OCI-LY7 (cell line): Measurements from ENCODE around the gene IRF1. TPM values are rescaled to one million over a fixed set of nuclear protein-coding genes. Genes with fewer than 3 reads are reported as not detected.
"Not testable (repeated sequence)": the region's sequence is repeated elsewhere in the genome, so short reads cannot be mapped to it uniquely, and the experiment has no call there.

Experiments used
- BruUV-seq: library from RNA; stranded (reverse); fragments of 400-500 nt; replicated peaks from 2 replicates; lab custom pipeline; 2021; lab: Mats Ljungman, UMichigan
- CTCF ChIA-PET: fragments of 300-600 bp; sonication (Branson Sonifier 250); formaldehyde crosslinking; loops from one replicate; lab custom pipeline; 2022; ENCODE audit warnings: antibody characterized with exemption; ENCODE audit not compliant: unreplicated experiment; lab: Charles Lee
- POLR2A ChIA-PET: fragments of 300-600 bp; sonication (Branson Sonifier 250); formaldehyde crosslinking; loops from one replicate; lab custom pipeline; 2022; ENCODE audit warnings: antibody characterized with exemption; lab: Charles Lee
- DNase-seq: peaks from one replicate; pipeline ENCODE4 v3.0.0-alpha.2; 2015; ENCODE audit warnings: low spot score
- H2AFZ ChIP-seq: fragments of 200-600 bp; sonication (generic), shearing (Covaris generic); 2 replicates; pipeline ENCODE4 v1.6.1; 2014; ENCODE audit warnings: mild to moderate bottlenecking, antibody characterized with exemption, low read length, moderate library complexity
- H3K27ac ChIP-seq: fragments of 200-600 bp; sonication (generic); 2 replicates; pipeline ENCODE4 v1.5.1; 2014; ENCODE audit warnings: mixed run types, low read depth, mild to moderate bottlenecking, moderate library complexity, low read length, inconsistent platforms; ENCODE audit not compliant: poor library complexity, severe bottlenecking
- H3K36me3 ChIP-seq: fragments of 200-600 bp; sonication (generic); 2 replicates; pipeline ENCODE4 v1.6.1; 2014; ENCODE audit warnings: mild to moderate bottlenecking, antibody characterized with exemption, low read length, moderate library complexity, mixed read lengths; ENCODE audit not compliant: insufficient read depth
- H3K4me1 ChIP-seq: fragments of 200-600 bp; sonication (generic); 2 replicates; pipeline ENCODE4 v1.5.1; 2014; ENCODE audit warnings: mild to moderate bottlenecking, low read length; ENCODE audit not compliant: insufficient read depth, poor library complexity, severe bottlenecking
- H3K4me2 ChIP-seq: fragments of 200-600 bp; sonication (generic); 2 replicates; pipeline ENCODE4 v1.6.1; 2014; ENCODE audit warnings: mild to moderate bottlenecking, low read length
- H3K4me3 ChIP-seq: fragments of 200-600 bp; sonication (generic); 2 replicates; pipeline ENCODE4 v1.5.1; 2014; ENCODE audit warnings: mild to moderate bottlenecking, low read depth, low read length; ENCODE audit not compliant: poor library complexity, severe bottlenecking
- H3K79me2 ChIP-seq: fragments of 200-600 bp; sonication (generic); 2 replicates; pipeline ENCODE4 v1.6.1; 2016; ENCODE audit warnings: low read depth, mild to moderate bottlenecking, low read length, moderate library complexity, mixed read lengths; ENCODE audit not compliant: insufficient read depth
- H3K9me2 ChIP-seq: fragments of 200-600 bp; sonication (generic); 2 replicates; pipeline ENCODE4 v1.6.1; 2016; ENCODE audit warnings: mild to moderate bottlenecking, low read length, mixed read lengths; ENCODE audit not compliant: insufficient read depth
- H3K9me3 ChIP-seq: fragments of 200-600 bp; sonication (generic); 2 replicates; pipeline ENCODE4 v1.6.1; 2014; ENCODE audit warnings: mild to moderate bottlenecking, mixed run types, low read length, mixed read lengths
- H4K20me1 ChIP-seq: fragments of 200-600 bp; sonication (generic); 2 replicates; pipeline ENCODE4 v1.6.1; 2014; ENCODE audit warnings: mild to moderate bottlenecking, antibody characterized with exemption, low read length, moderate library complexity, mixed read lengths; ENCODE audit not compliant: insufficient read depth
- EZH2phosphoT487 ChIP-seq: fragments of 200-600 bp; sonication (generic); IDR thresholded peaks from 2 replicates; pipeline ENCODE4 v1.6.1; 2018; ENCODE audit warnings: low read depth, borderline replicate concordance, mild to moderate bottlenecking, mixed run types, antibody characterized with exemption, low read length, moderate library complexity, mixed read lengths
- intact Hi-C: fragments of 100-400 bp; cut with micrococcal nuclease; formaldehyde crosslinking; loops from one replicate; pipeline ENCODE4 v1.10.0; 2022; ENCODE audit not compliant: unreplicated experiment
- total RNA-seq, 2 experiments: library from RNA; depleted of rRNA in 1 of 2; stranded (reverse); fragments of >200 nt in 1 of 2; shearing (Covaris generic) in 1 of 2; gene quantifications; 2 replicates each; pipeline ENCODE4 v1.2.3, GENCODE V29; 2014 to 2022
- TF ChIP-seq, protein P1 (sequence below): fragments of 200-600 bp; sonication (generic); conservative IDR thresholded peaks from 2 replicates; pipeline ENCODE4 v1.5.1; 2014; ENCODE audit warnings: mild to moderate bottlenecking, antibody characterized with exemption, low read length, moderate library complexity, mixed read lengths

Gene IRF1
- total RNA-seq, 2 experiments from 2014 or later: 24.8 to 39.4 TPM

DNA sequence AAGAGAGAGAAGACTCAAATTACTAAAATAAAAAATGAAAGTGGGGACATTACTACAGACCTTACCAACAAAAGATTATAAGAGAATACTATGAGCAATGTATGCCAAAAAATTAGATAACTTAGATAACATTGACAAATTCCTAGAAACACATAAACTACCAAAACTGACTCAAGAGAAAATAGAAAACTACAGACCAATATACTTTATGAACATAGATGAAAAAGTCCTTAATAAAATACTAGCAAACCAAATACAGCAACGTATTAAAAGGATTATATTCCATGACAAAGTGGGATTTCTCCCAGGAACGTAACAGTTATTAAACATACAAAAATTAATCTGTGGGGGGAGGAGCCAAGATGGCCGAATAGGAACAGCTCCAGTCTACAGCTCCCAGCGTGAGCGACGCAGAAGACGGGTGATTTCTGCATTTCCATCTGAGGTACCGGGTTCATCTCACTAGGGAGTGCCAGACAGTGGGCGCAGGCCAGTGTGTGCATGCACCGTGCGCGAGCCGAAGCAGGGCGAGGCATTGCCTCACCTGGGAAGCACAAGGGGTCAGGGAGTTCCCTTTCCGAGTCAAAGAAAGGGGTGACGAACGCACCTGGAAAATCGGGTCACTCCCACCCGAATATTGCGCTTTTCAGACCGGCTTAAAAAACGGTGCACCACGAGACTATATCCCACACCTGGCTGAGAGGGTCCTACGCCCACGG is 23.2 kb upstream of the IRF1 start:
- BruUV-seq, H4K20me1 ChIP-seq, CTCF ChIA-PET, H3K79me2 ChIP-seq, H2AFZ ChIP-seq, H3K4me1 ChIP-seq, H3K4me3 ChIP-seq, H3K9me3 ChIP-seq, H3K27ac ChIP-seq, DNase-seq, H3K4me2 ChIP-seq, POLR2A ChIA-PET, intact Hi-C loops, H3K9me2 ChIP-seq, H3K36me3 ChIP-seq: not testable (repeated sequence)

DNA sequence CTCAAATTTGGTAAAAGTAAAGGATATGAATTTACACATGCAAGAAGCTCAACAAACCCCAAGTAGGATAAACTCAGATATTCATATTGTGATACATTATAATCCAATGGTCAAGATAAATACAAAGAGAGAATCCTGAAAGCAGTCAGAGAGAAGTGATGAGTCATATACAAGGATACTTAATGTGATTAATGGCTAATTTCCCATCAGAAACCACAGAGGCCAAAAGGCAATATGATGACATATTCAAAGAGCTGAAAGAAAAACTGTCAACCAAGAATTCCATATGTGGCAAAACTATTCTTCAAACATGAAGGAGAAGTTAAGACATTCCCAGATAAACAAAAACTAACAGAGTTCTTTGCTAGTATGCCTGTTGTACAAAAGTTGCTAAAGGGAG is 19.5 kb upstream of the IRF1 start:
- 0 out of 2 replicates have a peak, but pooled peaks cover 4% of the 10 kb centered on the region for H3K9me3 ChIP-seq
- intact Hi-C loops: no loop called here
- ChIA-PET CTCF (interaction anchor here (0.5 to 1.2 kb wide), 3 partner anchors 9 to 454 kb away, joined by 3 to 4 read pairs (median 3); partner anchors contain the start of gene AFF4), POLR2A (interaction anchor here (0.5 to 1.5 kb wide), 5 partner anchors 12 to 1719 kb away, joined by 4 to 5 read pairs (median 4); no protein-coding TSS in a partner anchor)
- H3K36me3 ChIP-seq: no peaks in the 10 kb centered on the region
- H3K9me2 ChIP-seq: no peaks in the 10 kb centered on the region
- H2AFZ ChIP-seq: no peak overlapping the region
- DNase-seq: no peak
- no peaks in the 10 kb centered on the region for H4K20me1 ChIP-seq
- no peaks in the 10 kb centered on the region for H3K79me2 ChIP-seq
- H3K27ac ChIP-seq: no peak overlapping the region
- H3K4me2 ChIP-seq: no peak overlapping the region
- H3K4me1 ChIP-seq: no peaks in the 10 kb centered on the region
- BruUV-seq: no TSS peak
- H3K4me3 ChIP-seq: no peak overlapping the region
- TF ChIP-seq, protein P1, sequence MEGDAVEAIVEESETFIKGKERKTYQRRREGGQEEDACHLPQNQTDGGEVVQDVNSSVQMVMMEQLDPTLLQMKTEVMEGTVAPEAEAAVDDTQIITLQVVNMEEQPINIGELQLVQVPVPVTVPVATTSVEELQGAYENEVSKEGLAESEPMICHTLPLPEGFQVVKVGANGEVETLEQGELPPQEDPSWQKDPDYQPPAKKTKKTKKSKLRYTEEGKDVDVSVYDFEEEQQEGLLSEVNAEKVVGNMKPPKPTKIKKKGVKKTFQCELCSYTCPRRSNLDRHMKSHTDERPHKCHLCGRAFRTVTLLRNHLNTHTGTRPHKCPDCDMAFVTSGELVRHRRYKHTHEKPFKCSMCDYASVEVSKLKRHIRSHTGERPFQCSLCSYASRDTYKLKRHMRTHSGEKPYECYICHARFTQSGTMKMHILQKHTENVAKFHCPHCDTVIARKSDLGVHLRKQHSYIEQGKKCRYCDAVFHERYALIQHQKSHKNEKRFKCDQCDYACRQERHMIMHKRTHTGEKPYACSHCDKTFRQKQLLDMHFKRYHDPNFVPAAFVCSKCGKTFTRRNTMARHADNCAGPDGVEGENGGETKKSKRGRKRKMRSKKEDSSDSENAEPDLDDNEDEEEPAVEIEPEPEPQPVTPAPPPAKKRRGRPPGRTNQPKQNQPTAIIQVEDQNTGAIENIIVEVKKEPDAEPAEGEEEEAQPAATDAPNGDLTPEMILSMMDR: no peak
- TF ChIP-seq EZH2phosphoT487: no peak

DNA sequence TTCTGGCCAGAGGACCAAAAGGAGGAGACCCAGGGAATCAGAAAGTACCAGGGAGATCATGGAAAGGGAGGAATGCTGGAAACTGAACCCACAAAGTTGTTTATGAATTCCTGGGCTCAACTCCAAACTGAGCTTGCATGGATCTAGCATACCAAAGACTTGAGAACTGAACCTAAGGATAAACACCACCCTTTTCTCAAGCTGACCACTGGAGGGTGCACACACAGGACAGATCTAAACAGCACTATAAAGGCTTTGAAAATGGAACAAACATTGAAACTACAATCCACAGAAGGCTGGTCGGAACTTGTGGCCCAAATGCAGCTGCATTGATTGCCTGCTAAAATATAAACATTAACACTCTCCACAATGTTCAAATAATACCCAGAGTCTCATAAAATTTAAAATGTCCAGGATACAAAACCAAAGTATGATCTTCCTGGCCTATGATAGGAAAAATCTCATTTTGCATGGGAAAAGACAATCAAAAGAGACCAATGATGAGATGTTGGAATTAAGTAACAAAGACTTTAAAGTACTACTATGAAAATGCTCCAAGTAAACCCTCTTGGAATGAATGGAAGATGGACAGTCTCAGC is 15.6 kb upstream of the IRF1 start:
- H3K9me2 ChIP-seq: no peaks in the 10 kb centered on the region
- BruUV-seq: no TSS peak
- no peak overlapping the region for H3K4me3 ChIP-seq
- no peaks in the 10 kb centered on the region for H3K9me3 ChIP-seq
- ChIA-PET CTCF (interaction anchor here (0.6 to 1.1 kb wide), 2 partner anchors 40 to 120 kb away, joined by 3 to 5 read pairs; no protein-coding TSS in a partner anchor), POLR2A (interaction anchor here (0.6 to 1.0 kb wide), 4 partner anchors 9 to 91 kb away, joined by 3 to 4 read pairs (median 3); partner anchors contain the start of gene IRF1)
- no peaks in the 10 kb centered on the region for H4K20me1 ChIP-seq
- TF ChIP-seq, protein P1: peak; percentile 83
- TF ChIP-seq EZH2phosphoT487: no peak
- peaks cover 6% of the 10 kb centered on the region for H3K4me1 ChIP-seq
- no peak overlapping the region for H2AFZ ChIP-seq
- intact Hi-C loops: no loop called here
- DNase-seq: peak; percentile 62
- no peak overlapping the region for H3K27ac ChIP-seq
- no peaks in the 10 kb centered on the region for H3K36me3 ChIP-seq
- H3K4me2 ChIP-seq: no peak overlapping the region
- H3K79me2 ChIP-seq: no peaks in the 10 kb centered on the region
